NCI-H2227 (cell line): ENCODE data around the gene PRODH.
"Not testable (repeated sequence)": the region's sequence is repeated elsewhere in the genome, so short reads cannot be mapped to it uniquely, and the experiment has no call there.

ENCODE experiments used
- DNase-seq: peaks from one replicate; lab custom pipeline; 2025; ENCODE audit not compliant: unreplicated experiment; lab: John Stamatoyannopoulos, UW

PRODH gene

GRCh38 chr22:18909556-18909955 lies 26.5 kb downstream of the PRODH start:
- no peak for DNase-seq

- DNase-seq: no peak
Measured at GRCh38 chr22:18906896-18907295, 29.2 kb downstream of the PRODH start.

GRCh38 chr22:18906410-18906745 lies 29.7 kb downstream of the PRODH start:
- DNase-seq: not testable (repeated sequence)

- no peak for DNase-seq
Measured at GRCh38 chr22:18905540-18906409, 30.3 kb downstream of the PRODH start, which contains the start of gene DGCR6. TSS of gene DGCR6 (plus strand) at chr22:18906320. CDS start at chr22:18906375, 55 bp downstream.

GRCh38 chr22:18896037-18896657 lies 39.9 kb downstream of the PRODH start:
- not testable (repeated sequence) for DNase-seq

- not testable (repeated sequence) for DNase-seq
Measured at GRCh38 chr22:18893775-18894174, 42.3 kb downstream of the PRODH start.

GRCh38 chr22:18890510-18891192 lies 45.4 kb downstream of the PRODH start:
- not testable (repeated sequence) for DNase-seq

- DNase-seq: no peak
Measured at GRCh38 chr22:18888115-18888514, 48.0 kb downstream of the PRODH start.

- DNase-seq: not testable (repeated sequence)
Measured at GRCh38 chr22:18884465-18884864, 51.6 kb downstream of the PRODH start.

GRCh38 chr22:18881260-18881659 lies 54.8 kb downstream of the PRODH start:
- DNase-seq: not testable (repeated sequence)
